Stimulated activated naive CD8-positive, alpha-beta T cell treated with anti-CD3 and anti-CD28 coated beads, Interleukin-15, Interleukin-2, amounts not matched to agents 100 ng/mL and 50 ng/mL, for 24 hours (primary cell): ENCODE results near the gene RASGRF1.

Experiments used
- H3K27ac Mint-ChIP-seq: one replicate; pipeline ENCODE4 v1.8.0; 2021; ENCODE audit warnings: mild to moderate bottlenecking, mixed read lengths
- H3K27me3 Mint-ChIP-seq: one replicate; pipeline ENCODE4 v1.8.0; 2021; ENCODE audit warnings: mixed read lengths
- H3K36me3 Mint-ChIP-seq: one replicate; pipeline ENCODE4 v1.8.0; 2021; ENCODE audit warnings: low read depth, mixed read lengths
- H3K4me1 Mint-ChIP-seq: one replicate; pipeline ENCODE4 v1.8.0; 2021; ENCODE audit warnings: low read depth, mixed read lengths
- H3K4me3 Mint-ChIP-seq: one replicate; pipeline ENCODE4 v1.8.0; 2021; ENCODE audit warnings: mild to moderate bottlenecking, mixed read lengths
- H3K9me3 Mint-ChIP-seq: one replicate; pipeline ENCODE4 v1.8.0; 2021; ENCODE audit warnings: mixed read lengths

Gene RASGRF1, protein sequence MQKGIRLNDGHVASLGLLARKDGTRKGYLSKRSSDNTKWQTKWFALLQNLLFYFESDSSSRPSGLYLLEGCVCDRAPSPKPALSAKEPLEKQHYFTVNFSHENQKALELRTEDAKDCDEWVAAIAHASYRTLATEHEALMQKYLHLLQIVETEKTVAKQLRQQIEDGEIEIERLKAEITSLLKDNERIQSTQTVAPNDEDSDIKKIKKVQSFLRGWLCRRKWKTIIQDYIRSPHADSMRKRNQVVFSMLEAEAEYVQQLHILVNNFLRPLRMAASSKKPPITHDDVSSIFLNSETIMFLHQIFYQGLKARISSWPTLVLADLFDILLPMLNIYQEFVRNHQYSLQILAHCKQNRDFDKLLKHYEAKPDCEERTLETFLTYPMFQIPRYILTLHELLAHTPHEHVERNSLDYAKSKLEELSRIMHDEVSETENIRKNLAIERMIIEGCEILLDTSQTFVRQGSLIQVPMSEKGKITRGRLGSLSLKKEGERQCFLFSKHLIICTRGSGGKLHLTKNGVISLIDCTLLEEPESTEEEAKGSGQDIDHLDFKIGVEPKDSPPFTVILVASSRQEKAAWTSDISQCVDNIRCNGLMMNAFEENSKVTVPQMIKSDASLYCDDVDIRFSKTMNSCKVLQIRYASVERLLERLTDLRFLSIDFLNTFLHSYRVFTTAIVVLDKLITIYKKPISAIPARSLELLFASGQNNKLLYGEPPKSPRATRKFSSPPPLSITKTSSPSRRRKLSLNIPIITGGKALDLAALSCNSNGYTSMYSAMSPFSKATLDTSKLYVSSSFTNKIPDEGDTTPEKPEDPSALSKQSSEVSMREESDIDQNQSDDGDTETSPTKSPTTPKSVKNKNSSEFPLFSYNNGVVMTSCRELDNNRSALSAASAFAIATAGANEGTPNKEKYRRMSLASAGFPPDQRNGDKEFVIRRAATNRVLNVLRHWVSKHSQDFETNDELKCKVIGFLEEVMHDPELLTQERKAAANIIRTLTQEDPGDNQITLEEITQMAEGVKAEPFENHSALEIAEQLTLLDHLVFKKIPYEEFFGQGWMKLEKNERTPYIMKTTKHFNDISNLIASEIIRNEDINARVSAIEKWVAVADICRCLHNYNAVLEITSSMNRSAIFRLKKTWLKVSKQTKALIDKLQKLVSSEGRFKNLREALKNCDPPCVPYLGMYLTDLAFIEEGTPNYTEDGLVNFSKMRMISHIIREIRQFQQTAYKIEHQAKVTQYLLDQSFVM (N-terminal part only)

GRCh38 chr15:79090487-79091203 lies at the start of gene RASGRF1:
Gene RASGRF1 (minus strand): TSS chr15:79090780. CDS start chr15:79090498, 282 bp downstream.
- Mint-ChIP-seq H3K9me3 (no peaks in the 10 kb centered on the region), H3K4me1 (peaks cover 12% of the 10 kb centered on the region), H3K27ac (no peak within 1 kb of the TSS), H3K36me3 (no peaks in the 10 kb centered on the region), H3K4me3 (peak within 1 kb of the TSS; percentile 39), H3K27me3 (peaks cover 64% of the 10 kb centered on the region)

GRCh38 chr15:79136434-79137046 lies 46.0 kb upstream of the RASGRF1 start:
- Mint-ChIP-seq H3K36me3 (no peaks in the 10 kb centered on the region), H3K27ac (no peak overlapping the region), H3K4me1 (no peaks in the 10 kb centered on the region), H3K27me3 (peaks cover 44% of the 10 kb centered on the region), H3K4me3 (no peak overlapping the region), H3K9me3 (peaks cover 5% of the 10 kb centered on the region)

- H3K4me1 Mint-ChIP-seq, result no peaks in the 10 kb centered on the region
- H3K9me3 Mint-ChIP-seq, result peaks cover 5% of the 10 kb centered on the region
- no peak overlapping the region for H3K27ac Mint-ChIP-seq
- H3K4me3 Mint-ChIP-seq, result no peak overlapping the region
- H3K27me3 Mint-ChIP-seq, result peaks cover 32% of the 10 kb centered on the region
- H3K36me3 Mint-ChIP-seq, result no peaks in the 10 kb centered on the region
Observed at GRCh38 chr15:79133309-79133708, 42.7 kb upstream of the RASGRF1 start.

- no peak overlapping the region for H3K4me3 Mint-ChIP-seq
- no peaks in the 10 kb centered on the region for H3K36me3 Mint-ChIP-seq
- no peak overlapping the region for H3K27ac Mint-ChIP-seq
- H3K4me1 Mint-ChIP-seq, result no peaks in the 10 kb centered on the region
- peaks cover 5% of the 10 kb centered on the region for H3K9me3 Mint-ChIP-seq
- peaks cover 34% of the 10 kb centered on the region for H3K27me3 Mint-ChIP-seq
Observed at GRCh38 chr15:79132770-79133169, 42.2 kb upstream of the RASGRF1 start.

GRCh38 chr15:79132361-79132760 lies 41.8 kb upstream of the RASGRF1 start:
- H3K9me3 Mint-ChIP-seq, result peaks cover 5% of the 10 kb centered on the region
- peaks cover 37% of the 10 kb centered on the region for H3K27me3 Mint-ChIP-seq
- no peak overlapping the region for H3K27ac Mint-ChIP-seq
- H3K36me3 Mint-ChIP-seq, result no peaks in the 10 kb centered on the region
- H3K4me1 Mint-ChIP-seq, result no peaks in the 10 kb centered on the region
- no peak overlapping the region for H3K4me3 Mint-ChIP-seq

GRCh38 chr15:79130535-79131130 lies 40.1 kb upstream of the RASGRF1 start:
- Mint-ChIP-seq H3K27ac (no peak overlapping the region), H3K9me3 (peaks cover 5% of the 10 kb centered on the region), H3K4me3 (no peak overlapping the region), H3K36me3 (no peaks in the 10 kb centered on the region), H3K4me1 (no peaks in the 10 kb centered on the region), H3K27me3 (peaks cover 35% of the 10 kb centered on the region)

DNA sequence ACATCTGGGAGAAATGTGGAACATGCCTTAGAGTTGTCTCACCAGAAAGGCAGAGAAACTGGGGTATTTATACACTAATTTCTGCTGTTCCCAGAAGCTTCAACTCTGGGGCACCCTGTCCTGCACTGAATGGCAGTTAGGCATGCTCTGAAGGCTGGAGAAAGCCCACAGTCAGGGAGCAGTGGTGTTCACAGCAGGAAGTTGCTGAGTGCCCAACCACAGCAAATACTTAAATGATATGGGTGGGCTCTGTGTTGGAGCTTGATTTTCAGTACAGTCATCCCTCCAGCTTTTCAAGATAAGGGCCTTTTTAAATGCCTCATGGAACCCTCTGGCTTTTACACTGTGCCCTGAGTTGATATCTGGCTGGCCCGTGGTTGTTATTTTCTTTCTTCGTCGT lies 38.7 kb upstream of the RASGRF1 start:
- no peak overlapping the region for H3K4me3 Mint-ChIP-seq
- no peaks in the 10 kb centered on the region for H3K4me1 Mint-ChIP-seq
- H3K9me3 Mint-ChIP-seq, result peaks cover 5% of the 10 kb centered on the region
- no peaks in the 10 kb centered on the region for H3K36me3 Mint-ChIP-seq
- no peak overlapping the region for H3K27ac Mint-ChIP-seq
- H3K27me3 Mint-ChIP-seq, result peaks cover 28% of the 10 kb centered on the region

DNA sequence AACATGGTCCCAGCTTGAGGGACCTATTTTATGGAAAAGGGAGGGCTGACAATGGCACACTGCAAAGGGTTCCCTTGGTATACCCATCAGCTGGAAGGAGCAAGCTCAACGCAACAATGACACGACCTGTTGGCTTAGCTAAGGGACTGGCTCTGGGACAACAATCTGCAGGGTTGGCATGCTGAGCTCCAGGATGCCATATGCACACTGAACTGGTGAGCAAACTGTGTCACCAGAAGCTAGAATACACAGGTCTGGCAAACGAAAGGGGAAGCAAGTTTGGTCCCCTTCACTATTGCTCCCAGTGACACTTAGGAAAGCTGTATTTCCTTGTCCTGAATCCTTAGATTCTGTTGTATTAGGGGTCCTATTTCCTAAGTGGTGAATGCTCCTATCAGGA lies 38.0 kb upstream of the RASGRF1 start:
- Mint-ChIP-seq H3K4me3 (no peak overlapping the region), H3K27ac (no peak overlapping the region), H3K9me3 (peaks cover 5% of the 10 kb centered on the region), H3K4me1 (no peaks in the 10 kb centered on the region), H3K27me3 (peaks cover 24% of the 10 kb centered on the region), H3K36me3 (no peaks in the 10 kb centered on the region)

DNA sequence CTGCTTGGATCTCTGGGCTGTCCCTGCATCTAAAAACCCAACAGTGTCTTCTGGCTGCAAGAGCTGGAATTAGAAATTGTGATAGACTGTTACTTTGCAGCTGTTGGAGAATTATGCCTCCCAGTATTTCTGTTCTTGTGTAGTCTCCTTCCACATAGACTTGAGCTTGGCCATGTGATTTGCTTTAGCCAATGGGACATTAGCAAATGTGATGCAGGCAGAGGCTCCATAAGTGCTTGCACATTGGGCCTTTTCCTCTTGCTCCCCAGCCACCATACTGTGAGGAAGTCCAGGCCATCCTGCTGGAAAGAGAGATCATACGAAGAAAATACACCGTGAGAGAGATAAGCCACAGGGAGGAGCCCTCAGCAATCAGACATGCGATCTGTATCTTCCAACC lies 33.8 kb upstream of the RASGRF1 start:
- no peaks in the 10 kb centered on the region for H3K4me1 Mint-ChIP-seq
- H3K9me3 Mint-ChIP-seq, result no peaks in the 10 kb centered on the region
- H3K36me3 Mint-ChIP-seq, result no peaks in the 10 kb centered on the region
- no peak overlapping the region for H3K4me3 Mint-ChIP-seq
- no peak overlapping the region for H3K27ac Mint-ChIP-seq
- H3K27me3 Mint-ChIP-seq, result peaks cover 15% of the 10 kb centered on the region

- Mint-ChIP-seq H3K4me1 (no peaks in the 10 kb centered on the region), H3K27ac (no peak overlapping the region), H3K4me3 (no peak overlapping the region), H3K9me3 (no peaks in the 10 kb centered on the region), H3K27me3 (peaks cover 12% of the 10 kb centered on the region), H3K36me3 (no peaks in the 10 kb centered on the region)
Observed at GRCh38 chr15:79122991-79123390, 32.4 kb upstream of the RASGRF1 start.

GRCh38 chr15:79122391-79122790 lies 31.8 kb upstream of the RASGRF1 start:
- Mint-ChIP-seq H3K4me3 (no peak overlapping the region), H3K4me1 (no peaks in the 10 kb centered on the region)

GRCh38 chr15:79121571-79121970 lies 31.0 kb upstream of the RASGRF1 start:
- H3K27me3 Mint-ChIP-seq, result peaks cover 2% of the 10 kb centered on the region
- H3K36me3 Mint-ChIP-seq, result no peaks in the 10 kb centered on the region
- H3K9me3 Mint-ChIP-seq, result no peaks in the 10 kb centered on the region
- no peak overlapping the region for H3K4me3 Mint-ChIP-seq
- H3K4me1 Mint-ChIP-seq, result no peaks in the 10 kb centered on the region
- no peak overlapping the region for H3K27ac Mint-ChIP-seq

More at GRCh38 chr15:79122391-79122790, 31.8 kb upstream of the RASGRF1 start:
- Mint-ChIP-seq H3K36me3 (no peaks in the 10 kb centered on the region), H3K27me3 (peaks cover 7% of the 10 kb centered on the region), H3K9me3 (no peaks in the 10 kb centered on the region), H3K27ac (no peak overlapping the region)

DNA sequence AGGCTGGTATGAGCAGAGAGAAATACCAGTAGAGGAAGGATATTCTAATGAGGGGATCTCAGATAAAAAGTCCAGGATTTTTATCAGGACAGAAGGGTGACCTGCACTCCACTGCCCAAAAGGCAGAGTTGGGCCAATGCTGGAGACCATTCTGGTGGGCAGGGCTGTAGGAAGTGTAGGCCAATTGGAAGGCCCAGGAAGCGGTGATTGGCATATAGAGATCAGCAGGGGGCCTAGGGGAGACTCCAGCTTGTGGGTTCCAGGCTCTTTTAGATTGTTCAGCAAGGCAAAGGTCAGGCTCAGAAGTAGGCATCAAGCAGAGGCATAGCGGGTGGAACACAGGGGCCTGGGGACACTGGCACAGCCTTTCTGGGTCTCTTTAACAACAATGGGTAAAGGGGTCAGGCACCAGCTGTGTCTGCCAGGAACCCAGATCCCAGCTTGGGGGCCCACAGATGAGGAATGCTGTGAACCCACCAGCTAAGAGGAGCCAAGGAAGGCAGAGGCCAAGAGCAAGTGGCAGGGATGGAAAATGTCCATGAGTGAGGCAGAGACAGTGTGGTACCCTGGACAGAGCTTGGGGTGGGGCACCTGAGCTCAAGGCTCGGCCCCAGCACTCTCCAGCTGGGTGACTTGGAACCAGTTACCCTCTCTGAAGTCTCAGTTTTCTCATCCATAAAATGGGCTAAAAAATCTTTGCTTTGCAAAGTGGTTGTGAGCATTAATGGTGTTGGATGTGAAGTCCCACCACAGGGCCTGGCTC lies 27.0 kb upstream of the RASGRF1 start:
- H3K27ac Mint-ChIP-seq, result no peak overlapping the region
- H3K9me3 Mint-ChIP-seq, result no peaks in the 10 kb centered on the region
- H3K4me1 Mint-ChIP-seq, result no peaks in the 10 kb centered on the region
- H3K27me3 Mint-ChIP-seq, result peaks cover 20% of the 10 kb centered on the region
- H3K36me3 Mint-ChIP-seq, result no peaks in the 10 kb centered on the region
- no peak overlapping the region for H3K4me3 Mint-ChIP-seq
